GM19397 (cell line): ENCODE data around the gene GPR18.
A peak's percentile ranks its signal among the peaks of the same experiment; 100 is the strongest.

Experiments used
- ATAC-seq: cut with Tn5 transposase; IDR thresholded peaks from one replicate; pipeline ENCODE4 v1.9.1; 2021; ENCODE audit warnings: mild to moderate bottlenecking, moderate library complexity; ENCODE audit not compliant: unreplicated experiment

The GPR18 gene

GRCh38 chr13:99293178-99293577 is 35.0 kb upstream of the GPR18 start:
- ATAC-seq = no peak

GRCh38 chr13:99290894-99291293 is 32.7 kb upstream of the GPR18 start:
- ATAC-seq = no peak

DNA sequence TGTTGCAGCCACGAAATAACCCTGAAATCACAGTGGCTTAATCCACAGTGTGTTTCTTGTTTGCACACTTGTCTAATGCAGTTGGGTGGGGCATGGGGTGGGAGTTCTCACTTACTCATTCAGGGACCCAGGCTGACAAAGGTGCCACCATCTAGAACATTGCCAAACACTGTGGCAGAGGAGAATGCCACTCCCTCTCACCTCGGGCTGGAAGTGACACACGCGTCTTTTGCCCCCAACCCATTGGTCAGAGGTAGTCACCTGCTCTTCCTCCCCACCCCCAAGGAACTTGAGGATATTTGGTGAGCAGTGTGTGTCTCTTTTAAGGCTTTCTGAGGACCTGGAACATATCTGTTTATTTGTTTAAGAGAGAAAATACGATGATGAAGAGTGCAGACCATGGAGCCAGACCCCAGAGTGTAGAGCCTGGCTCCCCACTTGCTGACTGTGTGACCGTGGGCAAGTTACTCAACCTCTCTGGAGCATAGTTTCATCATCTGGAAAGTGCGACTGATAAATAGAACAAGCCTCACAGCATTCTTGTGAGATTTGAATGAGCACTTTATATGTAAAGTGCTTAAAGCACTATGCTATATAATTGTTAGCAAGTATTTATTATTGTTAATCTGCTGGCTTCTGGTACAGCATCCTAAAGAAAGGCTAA is 31.6 kb upstream of the GPR18 start:
- ATAC-seq = no peak

- no peak for ATAC-seq
These were observed 31.1 kb upstream of the GPR18 start for GRCh38 chr13:99289271-99289670.

DNA sequence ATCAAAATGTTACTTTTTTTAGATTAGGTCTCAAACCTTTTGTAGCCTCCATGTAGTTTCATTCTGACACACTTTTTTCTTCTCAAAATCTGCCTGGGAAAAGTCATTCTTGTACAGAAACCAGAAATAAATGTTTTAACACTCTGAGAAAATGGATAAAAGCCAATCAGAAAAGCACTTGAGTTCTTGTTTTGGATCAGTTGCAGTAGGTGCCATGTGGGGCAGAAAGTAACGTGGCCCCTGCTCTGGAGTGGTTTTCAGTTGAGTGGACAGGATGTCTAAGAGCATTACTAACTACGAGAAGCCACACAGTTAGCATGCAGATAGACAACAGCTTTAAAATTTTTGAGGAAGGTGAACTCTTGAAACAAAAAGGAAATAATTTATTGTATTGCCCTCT is 29.9 kb upstream of the GPR18 start:
- ATAC-seq = peak; percentile 87

GRCh38 chr13:99287551-99287950 is 29.4 kb upstream of the GPR18 start:
- no peak for ATAC-seq

DNA sequence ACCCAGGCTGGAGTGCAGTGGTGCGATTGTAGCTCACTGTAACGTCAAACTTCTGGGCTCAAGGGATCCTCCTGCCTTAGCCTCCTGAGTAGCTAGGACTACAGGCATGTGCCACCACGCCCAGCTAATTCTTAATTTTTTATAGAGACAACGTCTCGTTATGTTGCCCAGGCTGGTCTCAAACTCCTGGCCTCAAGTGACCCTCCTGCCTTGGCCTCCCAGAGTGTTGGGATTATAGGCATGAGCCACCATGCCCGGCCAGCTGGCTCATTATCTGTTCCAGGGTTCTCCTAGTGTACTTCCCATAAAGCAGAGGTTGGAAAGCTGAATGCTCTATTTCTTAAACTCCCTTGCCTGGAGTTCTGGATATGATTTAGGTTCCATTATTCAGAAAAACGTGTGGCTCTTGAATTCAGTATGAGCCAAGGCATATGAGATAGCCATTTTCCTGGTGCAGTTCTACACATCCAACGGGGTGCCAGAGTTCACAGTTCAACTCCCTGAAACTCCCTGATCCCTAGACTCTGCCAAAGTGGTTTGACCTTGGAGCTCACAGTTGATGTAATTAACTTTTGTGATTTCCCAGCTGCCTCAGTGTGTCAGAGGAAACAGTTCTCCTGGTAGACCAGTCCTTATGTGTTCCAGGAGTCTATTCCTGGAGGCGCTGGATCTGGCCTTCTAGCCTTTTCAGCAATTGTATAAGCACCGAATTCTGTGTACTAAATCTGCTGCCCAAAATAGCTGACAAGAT is 27.4 kb upstream of the GPR18 start:
- ATAC-seq = no peak

- ATAC-seq = peak; percentile 60
These were observed 24.4 kb upstream of the GPR18 start for GRCh38 chr13:99282264-99283231.

DNA sequence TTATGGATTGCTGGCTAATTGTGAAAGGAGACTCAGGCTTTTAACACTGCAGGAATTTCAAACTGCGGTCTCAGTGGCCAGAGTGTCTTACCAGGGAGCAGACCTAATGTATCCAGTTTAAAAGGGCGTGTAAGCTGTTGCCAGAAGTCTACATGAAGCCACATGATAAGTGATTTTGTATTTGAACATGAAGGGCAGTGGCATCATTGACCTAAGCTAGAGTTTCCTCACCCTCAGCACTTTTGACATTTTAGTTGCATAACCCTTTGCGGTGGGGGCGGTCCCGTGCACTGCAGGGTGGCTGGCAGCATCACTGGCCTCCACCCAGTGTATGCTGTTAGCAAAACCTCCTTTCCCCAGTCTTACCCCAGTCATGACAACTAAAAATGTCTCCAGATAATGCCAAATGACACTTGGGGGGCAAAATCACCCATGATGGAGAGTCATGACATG is 23.7 kb upstream of the GPR18 start:
- ATAC-seq = peak; percentile 83

- no peak for ATAC-seq
These were observed 22.0 kb upstream of the GPR18 start for GRCh38 chr13:99280166-99280565.

DNA sequence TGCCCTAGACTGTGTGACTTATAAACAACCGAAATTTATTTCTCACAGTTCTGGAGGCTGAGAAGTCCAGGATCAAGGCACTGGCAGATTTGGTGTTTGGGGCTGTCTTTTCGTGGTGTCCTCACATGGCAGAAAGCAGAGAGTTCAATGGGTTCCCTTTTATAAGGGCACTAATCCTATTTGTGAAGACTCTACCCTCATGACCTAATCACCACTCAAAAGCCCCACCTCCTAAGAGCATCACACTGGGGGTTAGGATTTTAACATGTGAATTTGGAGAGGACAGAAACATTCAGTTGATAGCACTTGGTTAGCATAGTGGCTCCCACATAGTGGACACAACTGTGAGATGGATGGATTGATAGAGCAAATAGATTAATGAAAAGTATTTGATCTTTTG is 21.5 kb upstream of the GPR18 start:
- ATAC-seq = no peak

- ATAC-seq = no peak
These were observed 20.7 kb upstream of the GPR18 start for GRCh38 chr13:99278843-99279242.

- no peak for ATAC-seq
These were observed 20.0 kb upstream of the GPR18 start for GRCh38 chr13:99278200-99278599.

DNA sequence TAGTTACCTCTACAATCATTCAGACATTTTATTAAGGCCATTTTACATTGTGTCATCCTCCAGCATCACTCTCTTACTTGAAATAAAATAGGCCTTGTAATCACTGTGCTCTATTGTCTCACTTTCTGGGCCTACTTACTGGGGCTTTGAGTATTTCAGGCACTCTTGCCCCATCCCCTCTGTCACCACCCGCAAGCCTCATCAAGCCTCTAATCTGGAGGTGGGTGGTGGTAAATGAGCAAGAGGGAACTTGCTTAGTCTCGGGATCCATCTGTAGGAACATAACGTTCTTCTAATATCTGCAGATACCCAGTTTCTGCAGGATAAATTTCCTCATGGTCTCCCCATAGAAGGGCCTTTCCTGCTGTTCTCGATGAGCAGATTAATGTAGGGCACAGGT is 19.4 kb upstream of the GPR18 start:
- no peak for ATAC-seq

DNA sequence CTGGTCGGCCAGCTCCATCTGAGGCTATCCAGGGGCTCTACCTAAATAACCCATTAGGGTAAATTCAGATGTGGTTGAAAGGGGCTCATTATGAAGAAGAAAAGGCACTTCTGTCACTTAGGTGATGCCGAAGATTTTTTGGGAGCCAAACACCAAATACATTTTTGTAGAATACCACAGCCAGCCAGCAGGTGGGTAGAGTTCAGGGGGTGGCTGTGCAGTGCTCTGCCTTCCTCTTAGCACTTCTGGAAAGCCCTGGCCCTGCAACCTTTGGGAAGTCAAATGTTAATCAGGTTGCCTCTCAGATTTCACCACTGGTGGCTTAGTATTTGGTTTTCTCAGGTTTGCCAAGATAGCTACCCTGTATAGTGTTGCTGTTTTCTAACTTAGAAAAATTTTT is 18.5 kb upstream of the GPR18 start:
- no peak for ATAC-seq

- no peak for ATAC-seq
These were observed 16.9 kb upstream of the GPR18 start for GRCh38 chr13:99275093-99275469.

DNA sequence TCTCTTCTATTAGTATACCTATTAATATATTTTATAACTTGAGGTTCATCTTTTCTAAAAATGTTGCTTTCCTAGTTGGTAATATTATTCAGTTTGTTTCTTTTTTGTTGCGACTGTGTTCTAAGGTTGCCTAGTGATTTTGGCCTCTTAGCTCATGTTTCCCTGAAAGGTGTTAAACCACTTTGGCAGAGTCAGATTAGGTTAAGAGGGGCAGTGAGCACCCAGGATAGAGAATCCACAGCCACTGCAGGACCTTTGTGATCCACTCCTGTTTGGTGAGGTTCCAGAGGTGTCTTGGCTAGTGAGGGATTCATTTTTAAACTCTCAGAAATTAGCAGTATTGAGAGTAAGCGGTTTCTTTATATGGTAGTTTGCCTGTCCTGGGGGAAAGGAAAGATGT is 14.9 kb upstream of the GPR18 start:
- no peak for ATAC-seq

DNA sequence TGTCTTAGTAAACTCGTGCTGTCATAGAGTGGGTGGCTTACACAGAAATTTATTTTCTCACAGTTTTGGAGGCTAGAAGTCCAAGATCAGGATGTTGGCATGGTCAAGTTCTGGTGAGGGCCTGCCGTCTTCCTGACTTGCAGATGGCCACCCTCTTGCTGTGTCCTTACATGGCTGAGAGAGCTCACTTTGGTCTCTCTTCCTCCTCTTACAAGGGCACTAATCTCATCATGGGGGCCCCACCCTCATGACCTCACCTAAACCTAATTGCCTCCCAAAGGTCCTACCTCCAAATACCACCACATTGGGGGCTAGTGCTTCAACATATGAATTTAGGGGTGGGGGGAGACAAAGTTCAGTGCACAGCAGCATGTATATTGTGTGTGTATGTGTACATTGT is 14.3 kb upstream of the GPR18 start:
- no peak for ATAC-seq

- ATAC-seq = no peak
These were observed 13.1 kb upstream of the GPR18 start for GRCh38 chr13:99271249-99271648.

- no peak for ATAC-seq
These were observed 12.3 kb upstream of the GPR18 start for GRCh38 chr13:99270518-99270917.

DNA sequence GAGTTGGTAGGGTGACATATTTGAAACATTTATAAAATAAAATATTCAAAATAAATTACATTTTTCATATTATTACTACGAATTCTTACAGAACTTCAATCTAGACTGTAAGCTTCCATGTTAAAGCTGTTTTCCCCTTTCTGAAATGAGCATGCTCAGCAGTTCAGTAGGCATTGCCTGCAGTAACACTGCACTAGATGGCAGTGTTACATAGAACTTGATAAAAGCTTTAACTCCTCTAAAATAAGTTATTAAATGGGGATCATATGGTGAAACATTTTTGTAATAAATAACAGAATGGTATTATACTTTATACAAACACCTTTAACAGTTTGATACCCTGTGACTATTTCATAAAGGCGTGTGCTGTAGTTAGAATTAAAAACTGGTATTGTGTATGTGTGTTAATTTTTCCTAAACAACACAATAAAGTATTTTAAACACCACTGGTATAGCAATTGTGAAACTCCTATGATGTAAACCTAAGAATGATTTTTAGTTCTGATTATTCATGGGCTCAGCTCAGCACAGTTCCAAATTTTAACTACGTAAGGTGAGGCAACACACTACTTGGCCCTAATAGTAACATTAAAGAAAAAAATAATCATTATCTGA is 11.6 kb upstream of the GPR18 start:
- ATAC-seq = no peak
